HuH-7.5 (cell line): ENCODE measurements around the gene CACNG7.
"Not testable (repeated sequence)": the region's sequence is repeated elsewhere in the genome, so short reads cannot be mapped to it uniquely, and the experiment has no call there.

Source experiments
- DNase-seq: peaks from one replicate; pipeline ENCODE4 v3.0.0; 2011; ENCODE audit warnings: low spot score

Gene CACNG7

GRCh38 chr19:53906211-53907192 is 2.6 kb upstream of the CACNG7 start:
- peak; percentile 79 for DNase-seq

- no peak for DNase-seq
Measured at GRCh38 chr19:53907193-53907581, 1.9 kb upstream of the CACNG7 start.

GRCh38 chr19:53907690-53908089 is 1.4 kb upstream of the CACNG7 start:
- no peak for DNase-seq

GRCh38 chr19:53908106-53908934 is 758 bp upstream of the CACNG7 start:
- no peak for DNase-seq

- no peak for DNase-seq
Measured at GRCh38 chr19:53909471-53910169, 542 bp downstream of the CACNG7 start.

- DNase-seq = no peak
Measured at GRCh38 chr19:53910170-53910518, 1.1 kb downstream of the CACNG7 start.

GRCh38 chr19:53912653-53913052 is 3.6 kb downstream of the CACNG7 start:
- DNase-seq = no peak

- no peak for DNase-seq
Measured at GRCh38 chr19:53915000-53915399, 5.9 kb downstream of the CACNG7 start.

- DNase-seq = no peak
Measured at GRCh38 chr19:53916004-53916403, 6.9 kb downstream of the CACNG7 start.

GRCh38 chr19:53917356-53917755 is 8.3 kb downstream of the CACNG7 start:
- DNase-seq = no peak

GRCh38 chr19:53927739-53928138 is 18.7 kb downstream of the CACNG7 start:
- DNase-seq = peak; percentile 55

GRCh38 chr19:53936029-53936428 is 27.0 kb downstream of the CACNG7 start:
- DNase-seq = no peak

GRCh38 chr19:53942001-53942786 is 33.1 kb downstream of the CACNG7 start:
- DNase-seq = no peak

- DNase-seq = no peak
Measured at GRCh38 chr19:53944416-53944815, 35.3 kb downstream of the CACNG7 start.

GRCh38 chr19:53944933-53945332 is 35.9 kb downstream of the CACNG7 start:
- no peak for DNase-seq

- no peak for DNase-seq
Measured at GRCh38 chr19:53945441-53945840, 36.4 kb downstream of the CACNG7 start.

- DNase-seq = no peak
Measured at GRCh38 chr19:53945998-53946397, 36.9 kb downstream of the CACNG7 start.

- DNase-seq = no peak
Measured at GRCh38 chr19:53947624-53948023, 38.5 kb downstream of the CACNG7 start.

GRCh38 chr19:53948611-53949010 is 39.5 kb downstream of the CACNG7 start:
- DNase-seq = not testable (repeated sequence)

GRCh38 chr19:53951436-53951835 is 42.4 kb downstream of the CACNG7 start:
- DNase-seq = no peak

GRCh38 chr19:53951947-53952346 is 42.9 kb downstream of the CACNG7 start:
- no peak for DNase-seq

- no peak for DNase-seq
Measured at GRCh38 chr19:53953383-53953782, 44.3 kb downstream of the CACNG7 start.
